Ishikawa (cell line): Measurements from ENCODE around the gene YARS1.

Experiments
- CEBPB ChIP-seq: IDR thresholded peaks from 2 replicates; pipeline ENCODE4 v1.6.1; 2012
- EGR1 ChIP-seq: IDR thresholded peaks from 2 replicates; pipeline ENCODE4 v1.6.1; 2012
- EP300 ChIP-seq: IDR thresholded peaks from 2 replicates; pipeline ENCODE4 v1.6.1; 2012; ENCODE audit warnings: borderline replicate concordance
- FOXM1 ChIP-seq: IDR thresholded peaks from 2 replicates; pipeline ENCODE4 v1.6.1; 2012; ENCODE audit warnings: low read depth, borderline replicate concordance
- RAD21 ChIP-seq: IDR thresholded peaks from 2 replicates; pipeline ENCODE4 v1.6.1; 2012; ENCODE audit warnings: low read depth
- TAF1 ChIP-seq: IDR thresholded peaks from 2 replicates; pipeline ENCODE4 v1.6.1; 2012; ENCODE audit warnings: low read depth, mild to moderate bottlenecking
- TCF12 ChIP-seq: IDR thresholded peaks from 2 replicates; pipeline ENCODE4 v1.6.1; 2012; ENCODE audit warnings: low read depth
- TEAD4 ChIP-seq: IDR thresholded peaks from 2 replicates; pipeline ENCODE4 v1.6.1; 2012
- YY1 ChIP-seq: IDR thresholded peaks from 2 replicates; pipeline ENCODE4 v1.6.1; 2012; ENCODE audit warnings: low read depth
- TF ChIP-seq, protein P1 (sequence below): IDR thresholded peaks from 2 replicates; pipeline ENCODE4 v1.6.1; 2012; ENCODE audit warnings: low read depth, mild to moderate bottlenecking
- TF ChIP-seq, protein P2 (sequence below): IDR thresholded peaks from 2 replicates; pipeline ENCODE4 v1.6.1; 2012

DNA sequence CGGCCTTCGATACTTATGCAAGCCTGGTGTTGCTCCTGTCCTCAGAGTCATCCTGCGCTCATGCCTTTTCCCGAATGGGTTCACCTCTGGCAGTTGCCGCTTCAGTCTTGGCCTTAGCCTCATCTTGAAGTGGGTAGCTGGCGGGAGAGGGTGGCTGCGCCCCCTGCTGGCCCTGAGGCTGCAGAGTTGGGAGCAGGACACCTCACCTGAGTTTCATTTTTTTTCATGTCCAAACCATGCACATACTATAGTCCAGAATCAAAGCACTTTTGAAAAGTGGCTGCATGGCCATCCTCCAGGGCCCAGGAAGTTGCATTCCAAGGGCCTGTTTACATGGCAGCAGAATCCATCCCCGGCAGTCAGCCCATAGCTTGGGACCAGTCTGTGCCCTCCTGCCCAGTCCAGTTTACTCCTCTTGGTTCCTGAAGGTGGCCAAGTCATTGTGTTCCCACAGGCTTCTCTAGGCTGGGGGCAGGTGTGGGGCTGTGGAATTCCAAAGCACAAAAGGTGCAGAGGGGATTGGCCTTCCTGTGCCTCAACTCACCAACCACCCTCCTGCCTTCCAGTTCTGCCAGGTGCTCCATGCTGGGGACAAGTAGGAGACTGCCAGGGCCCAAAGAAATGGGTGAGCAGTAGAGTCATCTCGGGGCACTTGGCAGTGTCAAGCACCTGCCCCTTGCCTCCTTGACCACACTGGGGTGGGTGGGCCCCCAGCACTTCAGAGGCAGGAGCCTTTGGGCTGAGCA is 44.0 kb downstream of the YARS1 start:
- TF ChIP-seq CEBPB: no peak
- TF ChIP-seq, protein P1, sequence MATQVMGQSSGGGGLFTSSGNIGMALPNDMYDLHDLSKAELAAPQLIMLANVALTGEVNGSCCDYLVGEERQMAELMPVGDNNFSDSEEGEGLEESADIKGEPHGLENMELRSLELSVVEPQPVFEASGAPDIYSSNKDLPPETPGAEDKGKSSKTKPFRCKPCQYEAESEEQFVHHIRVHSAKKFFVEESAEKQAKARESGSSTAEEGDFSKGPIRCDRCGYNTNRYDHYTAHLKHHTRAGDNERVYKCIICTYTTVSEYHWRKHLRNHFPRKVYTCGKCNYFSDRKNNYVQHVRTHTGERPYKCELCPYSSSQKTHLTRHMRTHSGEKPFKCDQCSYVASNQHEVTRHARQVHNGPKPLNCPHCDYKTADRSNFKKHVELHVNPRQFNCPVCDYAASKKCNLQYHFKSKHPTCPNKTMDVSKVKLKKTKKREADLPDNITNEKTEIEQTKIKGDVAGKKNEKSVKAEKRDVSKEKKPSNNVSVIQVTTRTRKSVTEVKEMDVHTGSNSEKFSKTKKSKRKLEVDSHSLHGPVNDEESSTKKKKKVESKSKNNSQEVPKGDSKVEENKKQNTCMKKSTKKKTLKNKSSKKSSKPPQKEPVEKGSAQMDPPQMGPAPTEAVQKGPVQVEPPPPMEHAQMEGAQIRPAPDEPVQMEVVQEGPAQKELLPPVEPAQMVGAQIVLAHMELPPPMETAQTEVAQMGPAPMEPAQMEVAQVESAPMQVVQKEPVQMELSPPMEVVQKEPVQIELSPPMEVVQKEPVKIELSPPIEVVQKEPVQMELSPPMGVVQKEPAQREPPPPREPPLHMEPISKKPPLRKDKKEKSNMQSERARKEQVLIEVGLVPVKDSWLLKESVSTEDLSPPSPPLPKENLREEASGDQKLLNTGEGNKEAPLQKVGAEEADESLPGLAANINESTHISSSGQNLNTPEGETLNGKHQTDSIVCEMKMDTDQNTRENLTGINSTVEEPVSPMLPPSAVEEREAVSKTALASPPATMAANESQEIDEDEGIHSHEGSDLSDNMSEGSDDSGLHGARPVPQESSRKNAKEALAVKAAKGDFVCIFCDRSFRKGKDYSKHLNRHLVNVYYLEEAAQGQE: no peak
- no peak for TF ChIP-seq FOXM1
- peak; percentile 19; the same call in 1 of the 2 replicates for TF ChIP-seq TEAD4
- TF ChIP-seq EP300: no peak
- no peak for TF ChIP-seq EGR1
- peak; percentile 85 for TF ChIP-seq RAD21
- no peak for TF ChIP-seq YY1
- TF ChIP-seq TAF1: no peak
- no peak for TF ChIP-seq TCF12
- TF ChIP-seq, protein P2, sequence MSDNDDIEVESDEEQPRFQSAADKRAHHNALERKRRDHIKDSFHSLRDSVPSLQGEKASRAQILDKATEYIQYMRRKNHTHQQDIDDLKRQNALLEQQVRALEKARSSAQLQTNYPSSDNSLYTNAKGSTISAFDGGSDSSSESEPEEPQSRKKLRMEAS: no peak
